ENCODE measurements around the gene CENPO. TPM values are rescaled to one million over a fixed set of nuclear protein-coding genes. Genes with fewer than 3 reads are reported as not detected.
A peak's percentile ranks its signal among the peaks of the same experiment; 100 is the strongest.

CENPO gene
- total and polyA plus RNA-seq, 2 donors (not counting 3 experiments of a cell fraction or from before 2014, with no cell fraction given) = 26.8 to 45.3 TPM

GRCh38 chr2:24815171-24815570, 21.9 kb downstream of the CENPO start:
- POLR2A ChIA-PET = interaction anchor here (0.6 kb wide), 2 partner anchors 453 to 1001 kb away, joined by 3 to 7 read pairs; no protein-coding TSS in a partner anchor

GRCh38 chr2:24816404-24816803, 23.2 kb downstream of the CENPO start:
- Histone ChIP-seq H3K4me2 (ENCODE audit: insufficient read depth, low read length) (peak overlapping the region; percentile 52), H3K79me2 (ENCODE audit: control insufficient read depth, insufficient read depth, low read length) (peaks cover 33% of the 10 kb centered on the region), H4K20me1 (replicated peaks; ENCODE audit: control insufficient read depth, extremely low read depth, insufficient read depth, low read length) (no peaks in the 10 kb centered on the region), H3K27me3 (ENCODE audit: control insufficient read depth in 2 of 2, insufficient read depth in 2 of 2, low read length in 2 of 2) (no peaks in the 10 kb centered on the region), H3K9me1 (replicated peaks; ENCODE audit: control insufficient read depth, extremely low read depth, insufficient read depth, low read length) (no peaks in the 10 kb centered on the region), H2AFZ (ENCODE audit: low read depth, low read length) (no peak overlapping the region), H3K9me3 (replicated peaks; ENCODE audit: control insufficient read depth, insufficient read depth, low read length) (no peaks in the 10 kb centered on the region), H3K36me3 (ENCODE audit: control insufficient read depth in 2 of 2, extremely low read depth in 1 of 2, insufficient read depth in 2 of 2, low read length in 2 of 2) (peaks cover 12 to 19% of the 10 kb centered on the region in 2 experiments), H3K9ac (replicated peaks; ENCODE audit: extremely low read depth, insufficient read depth, low read length) (peak overlapping the region; percentile 29), H3K4me1 (ENCODE audit: control insufficient read depth, extremely low read depth, insufficient read depth, low read length) (peaks cover 19% of the 10 kb centered on the region), H3K27ac (ENCODE audit: insufficient read depth, low read depth, low read length) (peak overlapping the region; percentile 74), H3K4me3 (replicated peaks in 1 of 3; ENCODE audit: insufficient read depth in 1 of 3, low read depth in 1 of 3, low read length in 3 of 3) (no peak overlapping the region)
- intact Hi-C loops (cut with micrococcal nuclease) = no loop called here
- ChIA-PET POLR2A (no interaction called here), CTCF (interaction anchor here (3.6 to 4.7 kb wide), 2 partner anchors 10 to 24 kb away, joined by 17 to 22 read pairs; partner anchors contain the start of genes CENPO and PTRHD1)
- TF ChIP-seq JUN (IDR thresholded peaks at IDR 0.05; ENCODE audit: borderline replicate concordance, insufficient read depth, insufficient read length, low read depth) (no peak), GATA2 (IDR thresholded peaks at IDR 0.05; ENCODE audit: insufficient read depth, insufficient read length, low read depth, low read length) (no peak), FOS (IDR thresholded peaks at IDR 0.05; ENCODE audit: borderline replicate concordance, insufficient read depth, low read length) (no peak), POLR2AphosphoS5 (IDR thresholded peaks at IDR 0.05; ENCODE audit: insufficient read depth, low read depth, low read length) (no peak), POLR2A (IDR thresholded peaks at IDR 0.05; ENCODE audit: low read depth, low read length) (no peak), EZH2 (IDR thresholded peaks at IDR 0.05; ENCODE audit: borderline replicate concordance, low read depth, low read length, severe bottlenecking) (no peak), MYC (IDR thresholded peaks at IDR 0.05; ENCODE audit: low read depth, low read length) (no peak), CTCF (IDR thresholded peaks at IDR 0.05; ENCODE audit: extremely low read depth in 1 of 2, insufficient read depth in 1 of 2, low read depth in 1 of 2, low read length in 2 of 2) (no peak)
- TF ChIP-seq, protein P1, sequence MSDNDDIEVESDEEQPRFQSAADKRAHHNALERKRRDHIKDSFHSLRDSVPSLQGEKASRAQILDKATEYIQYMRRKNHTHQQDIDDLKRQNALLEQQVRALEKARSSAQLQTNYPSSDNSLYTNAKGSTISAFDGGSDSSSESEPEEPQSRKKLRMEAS (IDR thresholded peaks at IDR 0.05; ENCODE audit: insufficient read depth, insufficient read length) = no peak
- FAIRE-seq = no peak
- DNase-seq (ENCODE audit: low read depth, low spot score) = no peak
- dilution Hi-C loops (cut with MboI; ENCODE audit: extremely low pct_ligation_motif_present, low sequenced_read_pairs) = no loop called here
- TSS peak; percentile 13 for BruUV-seq (replicated peaks)

More at GRCh38 chr2:24815171-24815570, 21.9 kb downstream of the CENPO start:
- CTCF ChIA-PET = interaction anchor here (3.6 to 4.7 kb wide), 2 partner anchors 11 to 22 kb away, joined by 17 to 22 read pairs; partner anchors contain the start of genes CENPO and PTRHD1
- intact Hi-C loops (cut with micrococcal nuclease) (no loop called here), dilution Hi-C loops (cut with MboI; ENCODE audit: extremely low pct_ligation_motif_present, low sequenced_read_pairs) (no loop called here)
- peaks cover 3 to 14% of the 10 kb centered on the region in 2 experiments for H3K36me3 ChIP-seq (ENCODE audit: control insufficient read depth in 2 of 2, extremely low read depth in 1 of 2, insufficient read depth in 2 of 2, low read length in 2 of 2)
- no peak overlapping the region for H2AFZ ChIP-seq (ENCODE audit: low read depth, low read length)
- no TSS peak for BruUV-seq (replicated peaks)
- FAIRE-seq (no peak), DNase-seq (ENCODE audit: low read depth, low spot score) (no peak)
- no peak for TF ChIP-seq GATA2 (IDR thresholded peaks at IDR 0.05; ENCODE audit: insufficient read depth, insufficient read length, low read depth, low read length)
- TF ChIP-seq, protein P1 (IDR thresholded peaks at IDR 0.05; ENCODE audit: insufficient read depth, insufficient read length) = no peak
- no peak for TF ChIP-seq POLR2AphosphoS5 (IDR thresholded peaks at IDR 0.05; ENCODE audit: insufficient read depth, low read depth, low read length)
- H3K79me2 ChIP-seq (ENCODE audit: control insufficient read depth, insufficient read depth, low read length) = peaks cover 39% of the 10 kb centered on the region
- H3K27ac ChIP-seq (ENCODE audit: insufficient read depth, low read depth, low read length) = no peak overlapping the region
- H3K27me3 ChIP-seq (ENCODE audit: control insufficient read depth in 2 of 2, insufficient read depth in 2 of 2, low read length in 2 of 2) = no peaks in the 10 kb centered on the region
- no peaks in the 10 kb centered on the region for H3K9me1 ChIP-seq (replicated peaks; ENCODE audit: control insufficient read depth, extremely low read depth, insufficient read depth, low read length)
- no peak overlapping the region for H3K4me2 ChIP-seq (ENCODE audit: insufficient read depth, low read length)
- no peaks in the 10 kb centered on the region for H4K20me1 ChIP-seq (replicated peaks; ENCODE audit: control insufficient read depth, extremely low read depth, insufficient read depth, low read length)
- H3K4me1 ChIP-seq (ENCODE audit: control insufficient read depth, extremely low read depth, insufficient read depth, low read length) = peaks cover 19% of the 10 kb centered on the region
- H3K9me3 ChIP-seq (replicated peaks; ENCODE audit: control insufficient read depth, insufficient read depth, low read length) = no peaks in the 10 kb centered on the region
- H3K4me3 ChIP-seq (replicated peaks in 1 of 3; ENCODE audit: insufficient read depth in 1 of 3, low read depth in 1 of 3, low read length in 3 of 3) = no peak overlapping the region
- H3K9ac ChIP-seq (replicated peaks; ENCODE audit: extremely low read depth, insufficient read depth, low read length) = no peak overlapping the region

Measured in endothelial cell of umbilical vein (primary cell).